Measurements from ENCODE around the gene DTWD2. TPM values are rescaled to one million over a fixed set of nuclear protein-coding genes. Genes with fewer than 3 reads are reported as not detected.
"Not testable (repeated sequence)": the region's sequence is repeated elsewhere in the genome, so short reads cannot be mapped to it uniquely, and the experiment has no call there.

The DTWD2 gene
- total RNA-seq, 1 donor: 10.8 TPM

GRCh38 chr5:118875131-118875530 lies 113.2 kb downstream of the DTWD2 start:
- H3K4me3 ChIP-seq (ENCODE audit: low read depth, low read length): no peak overlapping the region
- TF ChIP-seq CTCF (IDR thresholded peaks at IDR 0.05; ENCODE audit: insufficient read depth, low read depth, low read length): no peak
- DNase-seq (ENCODE audit: low read depth): no peak

GRCh38 chr5:118873417-118873816 lies 114.9 kb downstream of the DTWD2 start:
- TF ChIP-seq CTCF (IDR thresholded peaks at IDR 0.05; ENCODE audit: insufficient read depth, low read depth, low read length): no peak
- DNase-seq (ENCODE audit: low read depth): no peak
- H3K4me3 ChIP-seq (ENCODE audit: low read depth, low read length): no peak overlapping the region

- H3K4me3 ChIP-seq (ENCODE audit: low read depth, low read length): no peak overlapping the region
- DNase-seq (ENCODE audit: low read depth): no peak
- TF ChIP-seq CTCF (IDR thresholded peaks at IDR 0.05; ENCODE audit: insufficient read depth, low read depth, low read length): no peak
Observed at GRCh38 chr5:118863345-118863744, 125.0 kb downstream of the DTWD2 start.

- TF ChIP-seq CTCF (IDR thresholded peaks at IDR 0.05; ENCODE audit: insufficient read depth, low read depth, low read length): no peak
- no peak for DNase-seq (ENCODE audit: low read depth)
- H3K4me3 ChIP-seq (ENCODE audit: low read depth, low read length): no peak overlapping the region
Observed at GRCh38 chr5:118862596-118862995, 125.8 kb downstream of the DTWD2 start.

GRCh38 chr5:118857700-118858099 lies 130.6 kb downstream of the DTWD2 start:
- TF ChIP-seq CTCF (IDR thresholded peaks at IDR 0.05; ENCODE audit: insufficient read depth, low read depth, low read length): no peak
- no peak overlapping the region for H3K4me3 ChIP-seq (ENCODE audit: low read depth, low read length)
- DNase-seq (ENCODE audit: low read depth): no peak

- no peak for TF ChIP-seq CTCF (IDR thresholded peaks at IDR 0.05; ENCODE audit: insufficient read depth, low read depth, low read length)
- no peak overlapping the region for H3K4me3 ChIP-seq (ENCODE audit: low read depth, low read length)
- no peak for DNase-seq (ENCODE audit: low read depth)
Observed at GRCh38 chr5:118854819-118855218, 133.5 kb downstream of the DTWD2 start.

- DNase-seq (ENCODE audit: low read depth); H3K4me3 ChIP-seq (ENCODE audit: low read depth, low read length): not testable (repeated sequence)
Observed at GRCh38 chr5:118851785-118852184, 136.6 kb downstream of the DTWD2 start.

GRCh38 chr5:118849507-118849906 lies 138.8 kb downstream of the DTWD2 start:
- DNase-seq (ENCODE audit: low read depth); H3K4me3 ChIP-seq (ENCODE audit: low read depth, low read length): not testable (repeated sequence)

Data from fibroblast of villous mesenchyme (primary cell).